Panc1 (cell line): ENCODE results near the gene COL4A1. TPM values are rescaled to one million over a fixed set of nuclear protein-coding genes. Genes with fewer than 3 reads are reported as not detected.

Source experiments
- ATAC-seq: fragments of 200-7000 bp; cut with Tn5 transposase; 2 replicates; pipeline ENCODE4 v1.9.1; 2020; ENCODE audit warnings: mild to moderate bottlenecking, moderate library complexity
- BruUV-seq: library from RNA; stranded (reverse); fragments of 400-500 nt; replicated peaks from 2 replicates; lab custom pipeline; 2021; lab: Mats Ljungman, UMichigan
- CTCF ChIA-PET: fragments of 300-600 bp; sonication (Branson Sonifier 250); formaldehyde crosslinking; loops from one replicate; lab custom pipeline; 2022; ENCODE audit warnings: antibody characterized with exemption; lab: Charles Lee
- POLR2A ChIA-PET: fragments of 300-600 bp; sonication (Branson Sonifier 250); formaldehyde crosslinking; loops from one replicate; lab custom pipeline; 2022; ENCODE audit warnings: antibody characterized with exemption; lab: Charles Lee
- DNase-seq: peaks from one replicate; pipeline ENCODE4 v3.0.0-alpha.2; 2010; ENCODE audit warnings: low read depth, low spot score
- H3K27ac ChIP-seq: 2 replicates; pipeline ENCODE4 v1.5.1; 2011; ENCODE audit warnings: mild to moderate bottlenecking, low read length, inconsistent platforms
- H3K27me3 ChIP-seq: fragments of 200-500 bp; sonication (Bioruptor generic); 2 replicates; pipeline ENCODE4 v1.6.0; 2014; ENCODE audit warnings: low read length, inconsistent platforms; ENCODE audit not compliant: control insufficient read depth, insufficient read depth
- H3K36me3 ChIP-seq: fragments of 200-500 bp; sonication (Bioruptor generic); 2 replicates; pipeline ENCODE4 v1.5.1; 2014; ENCODE audit warnings: inconsistent platforms, mild to moderate bottlenecking, low read length, moderate library complexity; ENCODE audit not compliant: control insufficient read depth, insufficient read depth
- H3K4me1 ChIP-seq: 2 replicates; pipeline ENCODE4 v1.5.1; 2011; ENCODE audit warnings: inconsistent platforms, mild to moderate bottlenecking, low read length, moderate library complexity; ENCODE audit not compliant: control insufficient read depth, insufficient read depth
- H3K4me3 ChIP-seq, 2 experiments: 2 replicates each; pipeline ENCODE4 v1.5.1; 2011 to 2012; ENCODE audit warnings: low read depth in 2 of 2, low read length in 2 of 2, mild to moderate bottlenecking in 2 of 2, inconsistent platforms in 1 of 2, moderate library complexity in 1 of 2
- H3K9me3 ChIP-seq: fragments of 200-500 bp; sonication (Bioruptor generic); 2 replicates; pipeline ENCODE4 v1.5.1; 2014; ENCODE audit warnings: low read depth, mild to moderate bottlenecking, inconsistent platforms, low read length, moderate library complexity; ENCODE audit not compliant: control insufficient read depth, insufficient read depth
- POLR2AphosphoS5 ChIP-seq: IDR thresholded peaks from 2 replicates; pipeline ENCODE4 v1.6.1; 2012; ENCODE audit warnings: mild to moderate bottlenecking, low read depth, low read length, moderate library complexity
- REST ChIP-seq, 2 experiments: IDR thresholded peaks; 2 replicates each; pipeline ENCODE4 v1.6.1; 2011 to 2012; ENCODE audit warnings: low read depth in 2 of 2, control low read depth in 1 of 2, low read length in 1 of 2, mild to moderate bottlenecking in 1 of 2, moderate library complexity in 1 of 2; ENCODE audit not compliant: insufficient read depth in 1 of 2
- SIN3A ChIP-seq: IDR thresholded peaks from 2 replicates; pipeline ENCODE4 v1.6.1; 2012; ENCODE audit warnings: low read depth, mild to moderate bottlenecking, low read length, moderate library complexity, borderline replicate concordance; ENCODE audit not compliant: insufficient read depth
- TCF7L2 ChIP-seq: IDR thresholded peaks from 2 replicates; pipeline ENCODE4 v1.6.1; 2011; ENCODE audit warnings: mild to moderate bottlenecking, low read depth, low read length, inconsistent platforms
- in situ Hi-C: cut with HindIII; loops from 2 replicates; pipeline ENCODE4 v1.10.0; 2016; ENCODE audit warnings: low sequenced_read_pairs, low pct_unique_long_range_greater_than_20kb
- intact Hi-C: fragments of 100-400 bp; cut with micrococcal nuclease; formaldehyde crosslinking; loops from one replicate; pipeline ENCODE4 v1.10.0; 2022; ENCODE audit not compliant: unreplicated experiment
- total RNA-seq: library from RNA; stranded (reverse); gene quantifications from one replicate; pipeline ENCODE4 v1.2.1, GENCODE V29; 2021; ENCODE audit not compliant: unreplicated experiment
- TF ChIP-seq, protein P1 (sequence below): fragments of 450-650 bp; IDR thresholded peaks from 2 replicates; pipeline ENCODE4 v1.5.1; 2017; ENCODE audit warnings: mild to moderate bottlenecking

The COL4A1 gene
- total RNA-seq, 1 experiment from 2014 or later = 1.1 TPM

DNA sequence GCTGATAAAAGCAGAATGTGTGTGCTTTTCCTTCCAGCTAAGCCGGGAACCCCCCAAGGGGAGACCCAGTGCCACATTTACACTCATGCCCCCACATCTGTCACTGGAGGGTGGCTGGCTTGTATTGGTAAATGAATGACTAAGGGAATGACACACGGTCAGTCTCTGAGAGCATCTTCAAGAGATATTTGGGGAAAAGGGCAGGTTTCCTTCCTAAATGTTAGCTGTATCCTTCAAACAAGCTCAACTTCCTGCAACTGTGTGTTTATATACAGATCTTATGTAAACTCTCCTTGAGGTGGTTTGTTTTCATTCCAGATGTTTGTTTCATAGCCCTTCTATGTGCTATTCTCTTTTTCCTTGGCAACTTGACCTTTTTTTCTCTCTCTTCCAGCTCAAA is 192.6 kb downstream of the COL4A1 start:
- intact Hi-C loops (loop anchor here (10.0 kb wide), 1 partner anchor 840 kb away; no protein-coding TSS in a partner anchor), in situ Hi-C loops (no loop called here)
- TF ChIP-seq TCF7L2 = no peak
- TF ChIP-seq POLR2AphosphoS5 = no peak
- TF ChIP-seq REST (IDR thresholded peaks at IDR 0.05; ENCODE audit: insufficient read depth in 1 of 2, low read depth in 2 of 2, low read length in 1 of 2) = no peak
- TF ChIP-seq, protein P1, sequence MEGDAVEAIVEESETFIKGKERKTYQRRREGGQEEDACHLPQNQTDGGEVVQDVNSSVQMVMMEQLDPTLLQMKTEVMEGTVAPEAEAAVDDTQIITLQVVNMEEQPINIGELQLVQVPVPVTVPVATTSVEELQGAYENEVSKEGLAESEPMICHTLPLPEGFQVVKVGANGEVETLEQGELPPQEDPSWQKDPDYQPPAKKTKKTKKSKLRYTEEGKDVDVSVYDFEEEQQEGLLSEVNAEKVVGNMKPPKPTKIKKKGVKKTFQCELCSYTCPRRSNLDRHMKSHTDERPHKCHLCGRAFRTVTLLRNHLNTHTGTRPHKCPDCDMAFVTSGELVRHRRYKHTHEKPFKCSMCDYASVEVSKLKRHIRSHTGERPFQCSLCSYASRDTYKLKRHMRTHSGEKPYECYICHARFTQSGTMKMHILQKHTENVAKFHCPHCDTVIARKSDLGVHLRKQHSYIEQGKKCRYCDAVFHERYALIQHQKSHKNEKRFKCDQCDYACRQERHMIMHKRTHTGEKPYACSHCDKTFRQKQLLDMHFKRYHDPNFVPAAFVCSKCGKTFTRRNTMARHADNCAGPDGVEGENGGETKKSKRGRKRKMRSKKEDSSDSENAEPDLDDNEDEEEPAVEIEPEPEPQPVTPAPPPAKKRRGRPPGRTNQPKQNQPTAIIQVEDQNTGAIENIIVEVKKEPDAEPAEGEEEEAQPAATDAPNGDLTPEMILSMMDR = no peak
- TF ChIP-seq SIN3A = no peak
- ChIA-PET POLR2A (no interaction called here), CTCF (no interaction called here)
- Histone ChIP-seq H3K4me3 (no peak overlapping the region), H3K36me3 (no peaks in the 10 kb centered on the region), H3K4me1 (no peaks in the 10 kb centered on the region), H3K27ac (no peak overlapping the region), H3K27me3 (no peaks in the 10 kb centered on the region; the same call in 1 of the 2 replicates), H3K9me3 (no peaks in the 10 kb centered on the region)
- DNase-seq (no peak), ATAC-seq (no peak)
- BruUV-seq = no TSS peak

- H3K4me3 ChIP-seq = no peak overlapping the region
- ATAC-seq (no peak), DNase-seq (no peak)
- H3K36me3 ChIP-seq = no peaks in the 10 kb centered on the region
- no peak overlapping the region for H3K27ac ChIP-seq
- H3K9me3 ChIP-seq = no peaks in the 10 kb centered on the region
- intact Hi-C loops (loop anchor here (10.0 kb wide), 1 partner anchor 839 kb away; no protein-coding TSS in a partner anchor), in situ Hi-C loops (no loop called here)
- ChIA-PET CTCF (no interaction called here), POLR2A (no interaction called here)
- H3K27me3 ChIP-seq = no peaks in the 10 kb centered on the region; the same call in 1 of the 2 replicates
- no peaks in the 10 kb centered on the region for H3K4me1 ChIP-seq
- no peak for TF ChIP-seq POLR2AphosphoS5
- TF ChIP-seq REST (IDR thresholded peaks at IDR 0.05; ENCODE audit: insufficient read depth in 1 of 2, low read depth in 2 of 2, low read length in 1 of 2) = no peak
- no peak for TF ChIP-seq SIN3A
- TF ChIP-seq TCF7L2 = no peak
- TF ChIP-seq, protein P1 = no peak
- BruUV-seq = no TSS peak
These were observed 193.6 kb downstream of the COL4A1 start for GRCh38 chr13:110113284-110113764.
